Vagina (tissue), 2 donors: ENCODE measurements around the gene C16orf46.

Experiments used
- POLR2A ChIP-seq, 2 donors: fragments of 450-650 bp; IDR thresholded peaks; one replicate each; pipeline ENCODE4 v1.6.1; 2017; ENCODE audit warnings: antibody characterized with exemption in 2 of 2, mild to moderate bottlenecking in 2 of 2, moderate library complexity in 2 of 2
- POLR2AphosphoS5 ChIP-seq, 2 donors: sonication (generic); formaldehyde crosslinking; IDR thresholded peaks; one replicate each; pipeline ENCODE4 v1.9.0; 2017; ENCODE audit warnings: antibody characterized with exemption in 2 of 2, mild to moderate bottlenecking in 2 of 2, low read depth in 1 of 2; ENCODE audit not compliant: insufficient read depth in 1 of 2
- TF ChIP-seq, protein P1 (sequence below), 3 experiments: fragments of 450-650 bp in 2 of 3; fragments of 200-600 bp in 1 of 3; sonication (generic) in 1 of 3; IDR thresholded peaks; one replicate each; pipeline ENCODE4 v1.5.1; 2017 to 2019; ENCODE audit warnings: antibody characterized with exemption in 3 of 3, mild to moderate bottlenecking in 2 of 3, moderate library complexity in 2 of 3

GRCh38 chr16:81069063-81069462 lies 8.0 kb downstream of the C16orf46 start:
- TF ChIP-seq, protein P1, sequence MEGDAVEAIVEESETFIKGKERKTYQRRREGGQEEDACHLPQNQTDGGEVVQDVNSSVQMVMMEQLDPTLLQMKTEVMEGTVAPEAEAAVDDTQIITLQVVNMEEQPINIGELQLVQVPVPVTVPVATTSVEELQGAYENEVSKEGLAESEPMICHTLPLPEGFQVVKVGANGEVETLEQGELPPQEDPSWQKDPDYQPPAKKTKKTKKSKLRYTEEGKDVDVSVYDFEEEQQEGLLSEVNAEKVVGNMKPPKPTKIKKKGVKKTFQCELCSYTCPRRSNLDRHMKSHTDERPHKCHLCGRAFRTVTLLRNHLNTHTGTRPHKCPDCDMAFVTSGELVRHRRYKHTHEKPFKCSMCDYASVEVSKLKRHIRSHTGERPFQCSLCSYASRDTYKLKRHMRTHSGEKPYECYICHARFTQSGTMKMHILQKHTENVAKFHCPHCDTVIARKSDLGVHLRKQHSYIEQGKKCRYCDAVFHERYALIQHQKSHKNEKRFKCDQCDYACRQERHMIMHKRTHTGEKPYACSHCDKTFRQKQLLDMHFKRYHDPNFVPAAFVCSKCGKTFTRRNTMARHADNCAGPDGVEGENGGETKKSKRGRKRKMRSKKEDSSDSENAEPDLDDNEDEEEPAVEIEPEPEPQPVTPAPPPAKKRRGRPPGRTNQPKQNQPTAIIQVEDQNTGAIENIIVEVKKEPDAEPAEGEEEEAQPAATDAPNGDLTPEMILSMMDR (IDR thresholded peaks at IDR 0.05) = no peak
- no peak for TF ChIP-seq POLR2A (IDR thresholded peaks at IDR 0.05)
- no peak for TF ChIP-seq POLR2AphosphoS5 (IDR thresholded peaks at IDR 0.05; ENCODE audit: insufficient read depth in 1 of 2, low read depth in 1 of 2)
